Measurements from ENCODE around the gene PNMA3. TPM values are rescaled to one million over a fixed set of nuclear protein-coding genes. Genes with fewer than 3 reads are reported as not detected.
"Not testable (repeated sequence)": the region's sequence is repeated elsewhere in the genome, so short reads cannot be mapped to it uniquely, and the experiment has no call there.

Gene PNMA3
- total and polyA plus RNA-seq, 9 donors = 0.76 to 4.3 (median 1.5) TPM

DNA sequence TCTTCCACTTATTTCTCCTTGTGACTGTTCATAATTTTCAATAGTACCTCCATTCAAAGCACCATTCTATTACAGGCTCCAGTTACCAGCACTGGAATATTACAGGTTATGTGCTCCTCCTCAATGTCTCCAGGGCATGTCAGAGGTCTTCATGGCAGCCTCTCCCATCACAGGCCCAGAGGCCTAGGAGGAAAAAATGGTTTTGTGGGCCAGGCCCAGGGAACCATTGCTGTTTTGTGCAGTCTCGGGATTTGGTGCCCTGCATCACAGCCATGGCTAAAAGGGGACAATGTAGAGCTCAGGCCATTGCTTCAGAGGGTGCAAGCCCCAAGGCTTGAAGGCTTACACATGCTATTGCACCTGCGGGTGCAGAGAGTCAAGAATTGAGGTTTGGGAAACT is 7.2 kb upstream of the PNMA3 start:
- no peak for DNase-seq
- H3K27me3 ChIP-seq (ENCODE audit: control insufficient read depth, insufficient read depth, low read length) = no peaks in the 10 kb centered on the region
- peaks cover 5% of the 10 kb centered on the region for H3K9me3 ChIP-seq (replicated peaks; ENCODE audit: control insufficient read depth, low read depth, low read length)
- H3K36me3 ChIP-seq (ENCODE audit: control insufficient read depth, insufficient read depth, low read length) = no peaks in the 10 kb centered on the region
- H3K4me1 ChIP-seq (ENCODE audit: control insufficient read depth, insufficient read depth, low read length) = no peaks in the 10 kb centered on the region
- no peak overlapping the region for H3K4me3 ChIP-seq (ENCODE audit: low read length)
- 79% methylated on average over 2 of the region's 2 CpGs for WGBS (ENCODE audit: insufficient coverage)
- no peak overlapping the region for H3K27ac ChIP-seq (ENCODE audit: low read length)

DNA sequence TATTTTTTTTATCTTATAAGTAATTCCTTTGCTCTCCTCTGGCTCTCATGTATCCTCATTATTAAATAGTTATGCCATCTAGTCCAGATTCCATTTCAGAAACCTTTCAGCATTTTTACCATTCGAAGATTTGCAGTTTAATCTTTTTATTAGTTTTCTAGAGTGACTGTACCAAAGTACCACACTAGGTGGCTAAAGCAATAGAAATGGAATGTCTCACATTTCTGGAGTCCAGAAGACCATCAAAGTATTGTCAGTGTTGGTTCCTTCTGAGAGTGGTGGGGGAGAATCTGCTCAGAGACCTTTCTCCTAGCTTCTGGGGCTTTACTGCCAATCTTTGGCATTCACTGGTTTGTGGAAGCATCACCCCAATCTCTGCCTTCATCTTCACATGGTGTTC is 3.7 kb upstream of the PNMA3 start:
- Histone ChIP-seq H3K27ac (ENCODE audit: low read length) (no peak overlapping the region), H3K4me3 (ENCODE audit: low read length) (no peak overlapping the region), H3K4me1 (ENCODE audit: control insufficient read depth, insufficient read depth, low read length) (peaks cover 7% of the 10 kb centered on the region), H3K9me3 (replicated peaks; ENCODE audit: control insufficient read depth, low read depth, low read length) (peaks cover 3% of the 10 kb centered on the region), H3K27me3 (ENCODE audit: control insufficient read depth, insufficient read depth, low read length) (peaks cover 12% of the 10 kb centered on the region), H3K36me3 (ENCODE audit: control insufficient read depth, insufficient read depth, low read length) (no peaks in the 10 kb centered on the region)
- no CpG with 5 or more reads among the region's 1 CpG for WGBS (ENCODE audit: insufficient coverage)
- DNase-seq = no peak

DNA sequence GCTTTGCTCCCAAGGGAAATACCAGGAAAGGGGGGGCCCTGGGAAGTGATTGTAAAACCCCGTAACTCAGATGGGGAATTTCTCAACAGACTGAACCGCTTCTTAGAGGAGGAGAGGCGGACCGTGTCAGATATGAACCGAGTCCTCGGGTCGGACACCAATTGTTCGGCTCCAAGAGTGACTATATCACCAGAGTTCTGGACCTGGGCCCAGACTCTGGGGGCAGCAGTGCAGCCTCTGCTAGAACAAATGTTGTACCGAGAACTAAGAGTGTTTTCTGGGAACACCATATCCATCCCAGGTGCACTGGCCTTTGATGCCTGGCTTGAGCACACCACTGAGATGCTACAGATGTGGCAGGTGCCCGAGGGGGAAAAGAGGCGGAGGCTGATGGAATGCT is 1.0 kb downstream of the PNMA3 start:
- Histone ChIP-seq H3K9me3 (replicated peaks; ENCODE audit: control insufficient read depth, low read depth, low read length) (no peaks in the 10 kb centered on the region), H3K27ac (ENCODE audit: low read length) (no peak overlapping the region), H3K36me3 (ENCODE audit: control insufficient read depth, insufficient read depth, low read length) (no peaks in the 10 kb centered on the region), H3K4me3 (ENCODE audit: low read length) (no peak overlapping the region), H3K27me3 (ENCODE audit: control insufficient read depth, insufficient read depth, low read length) (peaks cover 16% of the 10 kb centered on the region), H3K4me1 (ENCODE audit: control insufficient read depth, insufficient read depth, low read length) (peaks cover 8% of the 10 kb centered on the region)
- DNase-seq = no peak
- 59% methylated on average over 11 of the region's 11 CpGs for WGBS (ENCODE audit: insufficient coverage)

DNA sequence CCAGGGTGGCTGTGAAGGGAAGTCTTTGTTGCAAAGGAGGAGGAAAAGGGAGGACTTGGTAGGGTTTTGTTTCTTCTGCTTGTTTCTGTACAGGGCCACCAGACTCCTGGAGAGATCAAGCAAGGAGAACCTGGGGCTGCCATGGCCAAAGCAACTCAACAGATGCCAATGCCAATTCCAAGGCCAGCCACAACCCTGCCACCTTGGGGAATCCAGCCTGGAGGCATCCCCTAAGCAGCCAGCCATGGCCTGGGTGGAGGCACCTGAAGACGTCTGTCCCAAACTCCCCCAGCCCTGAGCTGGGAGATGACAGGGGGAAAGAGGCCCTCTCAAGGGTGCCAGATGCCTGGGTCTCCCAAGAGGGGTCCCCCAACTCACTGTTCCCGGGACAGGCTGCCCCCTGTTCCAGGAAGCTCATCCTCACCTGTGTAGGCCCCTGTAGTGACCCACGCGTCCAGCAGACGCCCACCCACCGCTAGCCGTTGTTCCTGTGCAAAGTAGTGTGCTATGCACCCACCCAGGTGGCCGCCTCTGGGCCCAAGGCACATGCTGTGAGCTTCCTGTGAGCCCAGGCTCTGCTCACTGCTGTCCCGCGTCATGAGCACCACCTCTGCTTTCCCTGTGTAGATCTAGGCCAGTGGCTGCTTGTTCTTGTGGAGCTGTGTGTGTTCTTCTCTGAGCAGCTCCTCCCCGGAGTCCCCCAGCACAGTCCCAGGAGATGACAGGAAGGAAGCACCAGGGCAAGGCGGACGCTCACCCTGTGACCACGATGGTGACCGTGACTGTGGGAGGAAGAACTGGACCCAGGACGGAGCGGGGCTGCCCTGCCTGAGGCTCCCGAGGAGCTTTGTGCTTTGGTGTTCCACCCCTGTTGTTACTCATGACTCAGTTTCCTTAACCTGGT is 3.2 kb downstream of the PNMA3 start:
- no peaks in the 10 kb centered on the region for H3K9me3 ChIP-seq (replicated peaks; ENCODE audit: control insufficient read depth, low read depth, low read length)
- no peaks in the 10 kb centered on the region for H3K36me3 ChIP-seq (ENCODE audit: control insufficient read depth, insufficient read depth, low read length)
- H3K27ac ChIP-seq (ENCODE audit: low read length) = no peak overlapping the region
- WGBS (ENCODE audit: insufficient coverage) = 87% methylated on average over 16 of the region's 18 CpGs
- no peak for DNase-seq
- H3K4me1 ChIP-seq (ENCODE audit: control insufficient read depth, insufficient read depth, low read length) = peaks cover 8% of the 10 kb centered on the region
- H3K4me3 ChIP-seq (ENCODE audit: low read length) = no peak overlapping the region
- H3K27me3 ChIP-seq (ENCODE audit: control insufficient read depth, insufficient read depth, low read length) = peaks cover 16% of the 10 kb centered on the region

DNA sequence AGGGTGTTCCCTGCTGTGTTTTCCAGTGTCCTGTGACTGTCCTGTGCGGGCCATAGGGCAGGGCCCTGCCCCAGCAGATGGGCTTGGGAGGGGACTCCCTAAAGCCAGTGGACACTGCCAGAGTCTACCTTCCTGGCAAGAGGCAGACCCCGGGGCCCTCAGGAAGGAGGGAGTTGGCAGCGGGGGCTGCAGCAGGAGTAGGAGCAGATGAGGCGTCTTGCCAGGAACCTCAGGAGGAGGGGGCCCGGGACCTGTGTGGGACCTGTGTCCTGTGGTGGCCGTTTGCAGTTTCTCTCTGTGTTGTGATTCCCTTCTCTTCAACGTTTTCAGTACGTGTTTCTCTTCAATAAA is 3.8 kb downstream of the PNMA3 start:
- Histone ChIP-seq H3K9me3 (replicated peaks; ENCODE audit: control insufficient read depth, low read depth, low read length) (no peaks in the 10 kb centered on the region), H3K4me3 (ENCODE audit: low read length) (no peak overlapping the region), H3K4me1 (ENCODE audit: control insufficient read depth, insufficient read depth, low read length) (peaks cover 8% of the 10 kb centered on the region), H3K36me3 (ENCODE audit: control insufficient read depth, insufficient read depth, low read length) (no peaks in the 10 kb centered on the region), H3K27me3 (ENCODE audit: control insufficient read depth, insufficient read depth, low read length) (peaks cover 14% of the 10 kb centered on the region), H3K27ac (ENCODE audit: low read length) (no peak overlapping the region)
- WGBS (ENCODE audit: insufficient coverage) = 70% methylated on average over 3 of the region's 8 CpGs
- no peak for DNase-seq

DNA sequence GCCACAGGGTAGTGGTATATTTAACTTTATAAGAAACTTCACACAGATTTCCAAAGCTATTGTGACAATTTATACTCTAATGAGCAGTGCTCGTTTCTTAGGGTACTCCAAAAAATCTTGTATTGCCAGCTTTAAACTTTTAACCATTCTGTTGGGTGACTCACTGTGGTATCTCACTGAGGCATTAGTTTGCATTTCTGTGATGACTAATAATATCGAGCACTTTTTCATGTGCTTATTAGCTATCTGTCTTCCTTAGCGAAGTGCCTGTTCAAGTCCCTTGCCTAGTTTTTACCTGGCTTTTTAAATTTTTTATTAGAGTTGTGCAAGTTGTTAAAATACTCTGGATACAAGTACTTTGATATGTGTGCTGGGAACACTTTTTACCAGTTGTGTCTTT is 5.5 kb downstream of the PNMA3 start:
- Histone ChIP-seq H3K4me1 (ENCODE audit: control insufficient read depth, insufficient read depth, low read length) (peaks cover 8% of the 10 kb centered on the region), H3K27ac (ENCODE audit: low read length) (no peak overlapping the region), H3K36me3 (ENCODE audit: control insufficient read depth, insufficient read depth, low read length) (no peaks in the 10 kb centered on the region), H3K27me3 (ENCODE audit: control insufficient read depth, insufficient read depth, low read length) (peaks cover 10% of the 10 kb centered on the region), H3K4me3 (ENCODE audit: low read length) (no peak overlapping the region), H3K9me3 (replicated peaks; ENCODE audit: control insufficient read depth, low read depth, low read length) (no peaks in the 10 kb centered on the region)
- no peak for DNase-seq
- 0% methylated on average over 1 of the region's 3 CpGs for WGBS (ENCODE audit: insufficient coverage)

DNA sequence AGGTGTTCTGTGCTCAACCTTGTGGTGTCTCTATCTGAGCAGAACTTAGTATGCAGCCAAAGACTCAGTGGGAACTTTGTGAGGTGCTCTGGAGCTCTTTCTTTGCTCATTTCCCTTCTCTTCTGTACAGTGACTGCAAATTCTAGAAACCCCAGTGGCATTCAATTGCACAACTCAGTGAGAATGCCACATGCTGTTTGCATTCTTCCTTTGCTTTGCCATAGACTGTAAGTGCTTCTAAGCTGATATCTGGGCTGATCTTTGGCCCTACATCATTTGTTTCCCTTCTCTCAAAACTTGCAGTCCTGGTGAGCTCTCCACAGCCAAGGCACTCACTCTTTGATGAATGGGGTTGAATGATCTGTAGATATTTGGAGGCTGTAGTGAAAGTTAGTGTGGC is 7.0 kb downstream of the PNMA3 start:
- no peaks in the 10 kb centered on the region for H3K27me3 ChIP-seq (ENCODE audit: control insufficient read depth, insufficient read depth, low read length)
- H3K36me3 ChIP-seq (ENCODE audit: control insufficient read depth, insufficient read depth, low read length) = no peaks in the 10 kb centered on the region
- H3K4me1 ChIP-seq (ENCODE audit: control insufficient read depth, insufficient read depth, low read length) = no peaks in the 10 kb centered on the region
- no peak for DNase-seq
- H3K27ac ChIP-seq (ENCODE audit: low read length) = no peak overlapping the region
- H3K4me3 ChIP-seq (ENCODE audit: low read length) = no peak overlapping the region
- no peaks in the 10 kb centered on the region for H3K9me3 ChIP-seq (replicated peaks; ENCODE audit: control insufficient read depth, low read depth, low read length)

DNA sequence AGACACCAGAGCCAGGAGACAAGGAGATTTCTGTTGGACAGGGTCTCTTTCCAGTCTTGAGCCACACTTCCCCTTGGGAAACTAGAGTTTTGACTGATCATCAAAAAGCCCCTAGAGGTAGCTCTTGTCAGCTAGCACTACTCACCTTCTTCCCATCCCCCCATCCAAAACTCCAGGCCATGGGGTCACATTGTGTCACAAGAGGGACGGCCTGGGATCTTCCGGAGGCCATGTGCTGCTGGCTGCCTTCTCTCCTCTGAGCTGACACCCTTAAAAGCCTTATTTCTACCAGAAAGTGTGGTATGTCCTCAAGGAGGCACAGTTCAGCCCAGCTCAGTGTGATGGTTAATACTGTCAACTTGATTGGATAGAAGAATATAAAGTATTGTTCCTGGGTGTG is 7.8 kb downstream of the PNMA3 start:
- WGBS (ENCODE audit: insufficient coverage) = 20% methylated on average over 1 of the region's 2 CpGs
- Histone ChIP-seq H3K27ac (ENCODE audit: low read length) (no peak overlapping the region), H3K27me3 (ENCODE audit: control insufficient read depth, insufficient read depth, low read length) (no peaks in the 10 kb centered on the region), H3K36me3 (ENCODE audit: control insufficient read depth, insufficient read depth, low read length) (no peaks in the 10 kb centered on the region), H3K9me3 (replicated peaks; ENCODE audit: control insufficient read depth, low read depth, low read length) (no peaks in the 10 kb centered on the region), H3K4me3 (ENCODE audit: low read length) (no peak overlapping the region), H3K4me1 (ENCODE audit: control insufficient read depth, insufficient read depth, low read length) (no peaks in the 10 kb centered on the region)
- no peak for DNase-seq

DNA sequence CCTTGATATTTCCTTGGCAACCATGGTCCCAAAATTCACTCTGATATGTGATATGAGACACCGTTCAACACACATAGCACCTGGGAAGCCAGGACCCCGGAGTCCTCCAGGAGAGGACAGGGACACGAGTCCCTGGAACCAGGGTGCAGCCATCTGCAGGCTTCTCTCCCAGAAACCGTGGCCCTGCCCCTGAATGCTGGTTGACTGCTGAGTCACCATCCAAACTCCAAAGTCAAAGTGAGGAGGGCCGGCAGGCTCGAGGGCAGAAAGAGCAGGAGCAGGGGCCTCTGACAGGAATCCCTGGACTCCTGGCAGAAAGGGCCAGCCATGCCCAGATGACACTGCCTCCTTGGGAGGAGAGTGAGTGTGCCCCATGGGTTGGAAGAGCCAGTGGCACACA is 9.1 kb downstream of the PNMA3 start:
- no peak for DNase-seq
- Histone ChIP-seq H3K27me3 (ENCODE audit: control insufficient read depth, insufficient read depth, low read length) (no peaks in the 10 kb centered on the region), H3K36me3 (ENCODE audit: control insufficient read depth, insufficient read depth, low read length) (no peaks in the 10 kb centered on the region), H3K27ac (ENCODE audit: low read length) (no peak overlapping the region), H3K4me3 (ENCODE audit: low read length) (no peak overlapping the region), H3K9me3 (replicated peaks; ENCODE audit: control insufficient read depth, low read depth, low read length) (no peaks in the 10 kb centered on the region), H3K4me1 (ENCODE audit: control insufficient read depth, insufficient read depth, low read length) (no peaks in the 10 kb centered on the region)
- WGBS (ENCODE audit: insufficient coverage) = 69% methylated on average over 6 of the region's 6 CpGs

DNA sequence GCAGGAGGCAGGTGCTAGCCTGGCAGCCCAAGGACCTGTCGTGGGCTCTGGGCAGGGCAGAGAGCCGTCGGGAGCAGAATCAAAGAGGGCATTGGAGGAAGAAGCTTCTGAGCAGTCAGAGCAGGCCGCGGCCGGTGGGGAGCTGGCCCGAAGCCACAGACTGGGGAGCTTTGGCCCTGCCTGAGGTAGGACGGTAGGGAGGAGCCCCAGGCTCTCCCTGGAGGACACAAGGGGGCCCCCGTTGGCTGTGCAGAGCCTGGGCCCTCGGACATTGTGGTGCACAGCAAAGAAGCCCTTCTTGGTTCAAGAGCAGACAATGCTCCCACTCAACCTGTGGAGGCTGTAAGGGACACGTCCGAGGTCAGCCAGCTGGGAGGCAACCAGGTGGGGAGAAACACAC is 10.1 kb downstream of the PNMA3 start:
- not testable (repeated sequence) for H3K9me3 ChIP-seq (replicated peaks; ENCODE audit: control insufficient read depth, low read depth, low read length); H3K27me3 ChIP-seq (ENCODE audit: control insufficient read depth, insufficient read depth, low read length); H3K4me3 ChIP-seq (ENCODE audit: low read length); H3K36me3 ChIP-seq (ENCODE audit: control insufficient read depth, insufficient read depth, low read length); DNase-seq; H3K4me1 ChIP-seq (ENCODE audit: control insufficient read depth, insufficient read depth, low read length); H3K27ac ChIP-seq (ENCODE audit: low read length)
- no CpG with 5 or more reads among the region's 12 CpGs for WGBS (ENCODE audit: insufficient coverage)

Measured in muscle of leg (tissue), 11 donors.